Caco-2 (cell line): Measurements from ENCODE around the gene MRPL52. TPM values are rescaled to one million over a fixed set of nuclear protein-coding genes. Genes with fewer than 3 reads are reported as not detected.

ENCODE experiments used
- BruUV-seq: library from RNA; stranded (reverse); fragments of 400-500 nt; replicated peaks from 2 replicates; lab custom pipeline; 2021; lab: Mats Ljungman, UMichigan
- CTCF ChIA-PET: fragments of 300-600 bp; sonication (Branson Sonifier 250); formaldehyde crosslinking; loops from one replicate; lab custom pipeline; 2022; ENCODE audit warnings: antibody characterized with exemption; lab: Charles Lee
- POLR2A ChIA-PET: fragments of 300-600 bp; sonication (Branson Sonifier 250); formaldehyde crosslinking; loops from one replicate; lab custom pipeline; 2022; ENCODE audit warnings: antibody characterized with exemption; lab: Charles Lee
- DNase-seq, 2 experiments: peaks; one replicate each; pipeline versions ENCODE4 v3.0.0 to v3.0.0-alpha.2; 2020 to 2022
- H3K27me3 ChIP-seq: replicated peaks from 2 replicates; pipeline ENCODE4 v1.6.0; 2011; ENCODE audit warnings: low read length; ENCODE audit not compliant: control insufficient read depth, insufficient read depth
- H3K36me3 ChIP-seq: 2 replicates; pipeline ENCODE4 v1.5.1; 2011; ENCODE audit warnings: low read length; ENCODE audit not compliant: control insufficient read depth, insufficient read depth
- H3K4me1 ChIP-seq: fragments of 250-450 bp; sonication (Bioruptor Pico); 2 replicates; pipeline ENCODE4 v1.5.1; 2020; ENCODE audit warnings: mild to moderate bottlenecking
- H3K4me3 ChIP-seq: 2 replicates; pipeline ENCODE4 v1.5.1; 2011; ENCODE audit warnings: low read depth, mild to moderate bottlenecking, control low read depth, low read length
- H3K9me3 ChIP-seq: fragments of 250-450 bp; sonication (Bioruptor Pico); 2 replicates; pipeline ENCODE4 v1.5.1; 2020; ENCODE audit warnings: mild to moderate bottlenecking, moderate library complexity
- H3K27ac Mint-ChIP-seq: one replicate; pipeline ENCODE4 v1.8.0; 2022; ENCODE audit warnings: mixed read lengths; ENCODE audit not compliant: unreplicated experiment
- H3K27me3 Mint-ChIP-seq: one replicate; pipeline ENCODE4 v1.8.0; 2022; ENCODE audit warnings: mixed read lengths; ENCODE audit not compliant: insufficient read depth, unreplicated experiment
- H3K36me3 Mint-ChIP-seq: one replicate; pipeline ENCODE4 v1.8.0; 2022; ENCODE audit warnings: mild to moderate bottlenecking, mixed read lengths; ENCODE audit not compliant: insufficient read depth, unreplicated experiment
- H3K4me1 Mint-ChIP-seq: one replicate; pipeline ENCODE4 v1.8.0; 2022; ENCODE audit warnings: low read depth, mixed read lengths; ENCODE audit not compliant: unreplicated experiment
- H3K4me3 Mint-ChIP-seq: one replicate; pipeline ENCODE4 v1.8.0; 2022; ENCODE audit warnings: mild to moderate bottlenecking, moderate library complexity, mixed read lengths; ENCODE audit not compliant: unreplicated experiment
- H3K9me3 Mint-ChIP-seq: one replicate; pipeline ENCODE4 v1.8.0; 2022; ENCODE audit warnings: mixed read lengths; ENCODE audit not compliant: unreplicated experiment
- intact Hi-C: fragments of 100-400 bp; cut with micrococcal nuclease; formaldehyde crosslinking; loops from one replicate; pipeline ENCODE4 v1.10.0; 2022; ENCODE audit not compliant: unreplicated experiment
- total RNA-seq: library from RNA; stranded (reverse); gene quantifications from 2 replicates; pipeline ENCODE4 v1.2.3, GENCODE V29; 2022
- TF ChIP-seq, protein P1 (sequence below), 2 experiments: fragments of 200-600 bp in 1 of 2; IDR thresholded peaks; 1 replicate in 1 of 2; 2 replicates in 1 of 2; pipeline versions ENCODE4 v1.5.1 to v1.8.0; 2011 to 2022; ENCODE audit warnings: antibody characterized with exemption in 1 of 2, control low read depth in 1 of 2, inconsistent platforms in 1 of 2, low read depth in 1 of 2, low read length in 1 of 2, mild to moderate bottlenecking in 1 of 2, moderate library complexity in 1 of 2; ENCODE audit not compliant: insufficient read depth in 1 of 2, severe bottlenecking in 1 of 2, unreplicated experiment in 1 of 2

Gene MRPL52
- total RNA-seq, 1 experiment from 2014 or later: 149 TPM

DNA sequence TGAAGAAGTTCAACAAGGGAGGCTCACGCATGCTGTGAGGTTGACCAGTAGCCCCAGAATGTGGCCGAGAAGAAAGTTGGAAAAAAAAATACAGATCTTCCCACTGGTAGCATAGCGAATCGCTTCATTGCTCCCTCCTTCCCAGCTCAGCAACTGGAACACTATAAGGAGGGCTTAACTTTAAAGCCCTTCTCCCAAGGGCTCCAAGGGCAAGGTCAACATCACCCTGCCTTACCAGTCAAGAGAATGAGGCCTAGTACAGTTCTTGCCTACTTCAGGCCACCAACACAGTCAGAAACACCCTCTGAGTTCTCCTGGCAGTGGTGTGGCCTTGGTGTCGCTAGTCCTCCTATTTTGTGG is 48.8 kb upstream of the MRPL52 start:
- Mint-ChIP-seq H3K36me3 (peaks cover 94% of the 10 kb centered on the region), H3K4me3 (no peak overlapping the region), H3K27ac (peak overlapping the region; percentile 30), H3K4me1 (peaks cover 10% of the 10 kb centered on the region), H3K27me3 (no peaks in the 10 kb centered on the region), H3K9me3 (no peaks in the 10 kb centered on the region)
- TF ChIP-seq, protein P1, sequence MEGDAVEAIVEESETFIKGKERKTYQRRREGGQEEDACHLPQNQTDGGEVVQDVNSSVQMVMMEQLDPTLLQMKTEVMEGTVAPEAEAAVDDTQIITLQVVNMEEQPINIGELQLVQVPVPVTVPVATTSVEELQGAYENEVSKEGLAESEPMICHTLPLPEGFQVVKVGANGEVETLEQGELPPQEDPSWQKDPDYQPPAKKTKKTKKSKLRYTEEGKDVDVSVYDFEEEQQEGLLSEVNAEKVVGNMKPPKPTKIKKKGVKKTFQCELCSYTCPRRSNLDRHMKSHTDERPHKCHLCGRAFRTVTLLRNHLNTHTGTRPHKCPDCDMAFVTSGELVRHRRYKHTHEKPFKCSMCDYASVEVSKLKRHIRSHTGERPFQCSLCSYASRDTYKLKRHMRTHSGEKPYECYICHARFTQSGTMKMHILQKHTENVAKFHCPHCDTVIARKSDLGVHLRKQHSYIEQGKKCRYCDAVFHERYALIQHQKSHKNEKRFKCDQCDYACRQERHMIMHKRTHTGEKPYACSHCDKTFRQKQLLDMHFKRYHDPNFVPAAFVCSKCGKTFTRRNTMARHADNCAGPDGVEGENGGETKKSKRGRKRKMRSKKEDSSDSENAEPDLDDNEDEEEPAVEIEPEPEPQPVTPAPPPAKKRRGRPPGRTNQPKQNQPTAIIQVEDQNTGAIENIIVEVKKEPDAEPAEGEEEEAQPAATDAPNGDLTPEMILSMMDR (IDR thresholded peaks at IDR 0.05; ENCODE audit: insufficient read depth in 1 of 2, low read depth in 1 of 2, low read length in 1 of 2, severe bottlenecking in 1 of 2, unreplicated experiment in 1 of 2): no peak
- Histone ChIP-seq H3K4me3 (no peak overlapping the region), H3K9me3 (no peaks in the 10 kb centered on the region), H3K27me3 (no peaks in the 10 kb centered on the region), H3K4me1 (peaks cover 14% of the 10 kb centered on the region), H3K36me3 (peaks cover 4% of the 10 kb centered on the region; the same call in 1 of the 2 replicates)
- POLR2A ChIA-PET: interaction anchor here (0.7 to 1.2 kb wide), 2 partner anchors 42 kb away, joined by 3 read pairs; no protein-coding TSS in a partner anchor
- no TSS peak for BruUV-seq
- CTCF ChIA-PET: no interaction called here
- DNase-seq: no peak
- intact Hi-C loops: no loop called here

DNA sequence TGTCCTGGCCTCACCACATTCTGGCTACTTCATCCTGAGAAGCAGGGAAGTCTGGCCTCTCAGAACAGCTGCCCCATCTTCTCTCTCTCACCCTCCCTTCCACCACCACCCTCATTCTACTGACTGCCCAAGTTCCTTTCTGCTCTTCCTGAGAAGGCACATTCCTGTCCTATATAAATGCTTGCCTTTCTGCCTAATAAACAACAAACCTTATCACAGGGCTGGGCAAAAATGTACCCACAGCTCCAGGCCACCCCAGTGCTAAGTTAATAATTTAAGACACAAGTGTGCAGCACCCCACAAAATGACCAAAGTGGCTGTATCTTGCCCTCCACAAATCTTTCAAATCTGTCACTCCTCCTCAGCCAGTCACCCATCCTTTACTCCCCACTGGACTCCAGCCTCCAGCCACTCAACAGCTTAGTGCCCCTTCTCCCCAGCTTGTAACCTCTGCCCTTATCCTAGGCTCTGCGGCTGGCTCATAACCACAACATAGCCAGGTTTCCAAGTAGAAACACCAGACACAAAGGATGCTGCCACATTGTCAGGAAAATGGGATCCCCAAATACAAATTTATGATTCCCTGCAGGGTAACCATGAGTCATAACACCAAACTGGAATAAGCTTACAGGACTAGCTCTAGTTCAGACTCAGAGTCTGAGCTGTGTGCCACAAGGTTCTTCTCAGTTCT is 48.2 kb upstream of the MRPL52 start:
- H3K9me3 ChIP-seq: no peaks in the 10 kb centered on the region
- ChIA-PET CTCF (interaction anchor here (0.5 to 1.4 kb wide), 2 partner anchors 41 to 68 kb away, joined by 3 to 4 read pairs; no protein-coding TSS in a partner anchor), POLR2A (interaction anchor here (1.2 kb wide), 1 partner anchor 41 kb away, joined by 3 read pairs; no protein-coding TSS in a partner anchor)
- H3K36me3 ChIP-seq: peaks cover 4% of the 10 kb centered on the region; the same call in 1 of the 2 replicates
- H3K4me3 ChIP-seq: no peak overlapping the region
- no peaks in the 10 kb centered on the region for H3K27me3 ChIP-seq
- Mint-ChIP-seq H3K27ac (peak overlapping the region; percentile 30), H3K4me1 (peaks cover 10% of the 10 kb centered on the region), H3K36me3 (peaks cover 94% of the 10 kb centered on the region), H3K4me3 (peak overlapping the region; percentile 5), H3K27me3 (no peaks in the 10 kb centered on the region), H3K9me3 (no peaks in the 10 kb centered on the region)
- DNase-seq: no peak
- TF ChIP-seq, protein P1 (IDR thresholded peaks at IDR 0.05; ENCODE audit: insufficient read depth in 1 of 2, low read depth in 1 of 2, low read length in 1 of 2, severe bottlenecking in 1 of 2, unreplicated experiment in 1 of 2): no peak
- H3K4me1 ChIP-seq: peaks cover 14% of the 10 kb centered on the region
- BruUV-seq: no TSS peak
- intact Hi-C loops: no loop called here

DNA sequence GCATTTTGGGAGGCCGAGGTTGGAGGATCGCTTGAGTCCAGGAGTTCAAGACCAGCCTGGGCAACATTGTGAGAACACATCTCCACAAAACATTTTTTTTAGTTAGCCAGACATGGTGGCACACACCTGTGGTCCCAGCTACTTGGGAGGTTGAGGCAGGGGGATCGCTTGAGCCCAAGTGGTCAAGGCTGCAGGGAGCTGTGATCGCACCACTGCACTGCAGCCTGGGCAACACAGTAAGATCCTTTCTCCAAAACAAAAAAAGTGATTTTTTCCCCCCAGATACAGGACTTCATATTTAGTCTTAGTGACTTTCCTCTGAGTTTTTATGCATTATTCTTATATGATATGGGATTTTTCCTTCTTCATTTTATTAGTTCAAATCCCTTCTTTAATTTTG is 43.0 kb upstream of the MRPL52 start:
- POLR2A ChIA-PET: interaction anchor here (0.5 kb wide), 1 partner anchor 32 kb away, joined by 3 read pairs; no protein-coding TSS in a partner anchor
- H3K9me3 ChIP-seq: no peaks in the 10 kb centered on the region
- CTCF ChIA-PET: no interaction called here
- peaks cover 31% of the 10 kb centered on the region for H3K4me1 ChIP-seq
- Mint-ChIP-seq H3K9me3 (no peaks in the 10 kb centered on the region), H3K4me3 (no peak overlapping the region), H3K36me3 (peaks cover 89% of the 10 kb centered on the region), H3K27ac (peak overlapping the region; percentile 25), H3K4me1 (peaks cover 12% of the 10 kb centered on the region), H3K27me3 (no peaks in the 10 kb centered on the region)
- intact Hi-C loops: no loop called here
- TF ChIP-seq, protein P1 (IDR thresholded peaks at IDR 0.05; ENCODE audit: insufficient read depth in 1 of 2, low read depth in 1 of 2, low read length in 1 of 2, severe bottlenecking in 1 of 2, unreplicated experiment in 1 of 2): no peak
- H3K4me3 ChIP-seq: no peak overlapping the region
- 0 out of 2 replicates have a peak, but pooled peaks cover 1% of the 10 kb centered on the region for H3K36me3 ChIP-seq
- DNase-seq: no peak
- no TSS peak for BruUV-seq
- no peaks in the 10 kb centered on the region for H3K27me3 ChIP-seq
